ENCODE measurements around the gene RPGRIP1L. TPM values are rescaled to one million over a fixed set of nuclear protein-coding genes. Genes with fewer than 3 reads are reported as not detected.

RPGRIP1L gene
- total RNA-seq, 1 experiment from 2014 or later = 9.8 TPM

DNA sequence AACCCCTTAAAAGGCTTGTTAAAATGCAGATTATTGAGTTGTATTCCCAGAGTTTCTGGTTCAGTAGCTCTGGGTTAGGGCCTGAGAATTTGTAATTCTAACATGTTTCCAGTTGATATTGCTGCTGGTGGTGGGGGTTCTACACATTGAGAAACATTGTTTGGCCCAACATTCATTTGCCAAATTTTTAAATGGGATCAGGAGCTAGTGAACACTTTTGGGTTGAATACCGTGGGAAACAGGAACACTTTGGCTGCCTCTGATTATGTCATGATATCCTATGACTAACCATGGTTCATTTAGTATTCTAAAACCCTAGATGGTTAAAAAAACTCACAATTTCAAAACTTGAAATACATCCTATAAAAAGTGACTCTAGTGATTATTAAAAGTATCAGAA, 89.3 kb downstream of the RPGRIP1L start:
- no peaks in the 10 kb centered on the region for H3K36me3 Mint-ChIP-seq

DNA sequence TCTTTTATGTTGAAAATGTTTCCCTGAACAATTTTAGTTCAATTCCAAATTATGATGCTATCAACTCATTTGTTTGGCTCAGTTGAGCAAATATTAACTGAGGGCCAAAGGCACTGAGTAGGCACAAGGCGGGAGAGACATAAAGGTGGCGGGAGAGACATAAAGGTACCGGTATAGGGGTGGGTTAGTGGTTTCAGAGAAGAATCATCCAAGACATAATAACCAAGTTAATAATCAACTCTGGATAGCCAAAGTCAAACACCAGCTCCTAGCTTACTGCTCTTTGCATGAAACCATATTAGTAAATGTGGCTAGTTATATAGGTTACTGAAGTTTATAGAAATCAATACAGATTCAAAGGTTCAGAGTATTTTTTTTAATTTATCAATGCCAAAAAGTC, 91.7 kb downstream of the RPGRIP1L start:
- Mint-ChIP-seq H3K36me3 (no peaks in the 10 kb centered on the region), H3K4me3 (no peak overlapping the region), H3K27me3 (ENCODE audit: low read depth) (no peaks in the 10 kb centered on the region), H3K4me1 (no peaks in the 10 kb centered on the region), H3K9me3 (no peaks in the 10 kb centered on the region), H3K27ac (no peak overlapping the region)
- ChIA-PET CTCF (no interaction called here), POLR2A (no interaction called here)
- DNase-seq (ENCODE audit: low spot score) (no peak), ATAC-seq (no peak)
- TF ChIP-seq, protein P1, sequence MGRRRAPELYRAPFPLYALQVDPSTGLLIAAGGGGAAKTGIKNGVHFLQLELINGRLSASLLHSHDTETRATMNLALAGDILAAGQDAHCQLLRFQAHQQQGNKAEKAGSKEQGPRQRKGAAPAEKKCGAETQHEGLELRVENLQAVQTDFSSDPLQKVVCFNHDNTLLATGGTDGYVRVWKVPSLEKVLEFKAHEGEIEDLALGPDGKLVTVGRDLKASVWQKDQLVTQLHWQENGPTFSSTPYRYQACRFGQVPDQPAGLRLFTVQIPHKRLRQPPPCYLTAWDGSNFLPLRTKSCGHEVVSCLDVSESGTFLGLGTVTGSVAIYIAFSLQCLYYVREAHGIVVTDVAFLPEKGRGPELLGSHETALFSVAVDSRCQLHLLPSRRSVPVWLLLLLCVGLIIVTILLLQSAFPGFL (CRISPR knock-in tag; IDR thresholded peaks at IDR 0.05; ENCODE audit: borderline replicate concordance) = no peak
- TF ChIP-seq ZNF416 (CRISPR knock-in tag; IDR thresholded peaks at IDR 0.05) (no peak), NR2C2 (CRISPR knock-in tag; IDR thresholded peaks at IDR 0.05) (no peak), GABPB1 (CRISPR knock-in tag; IDR thresholded peaks at IDR 0.05) (no peak)
- TF ChIP-seq, protein P2, sequence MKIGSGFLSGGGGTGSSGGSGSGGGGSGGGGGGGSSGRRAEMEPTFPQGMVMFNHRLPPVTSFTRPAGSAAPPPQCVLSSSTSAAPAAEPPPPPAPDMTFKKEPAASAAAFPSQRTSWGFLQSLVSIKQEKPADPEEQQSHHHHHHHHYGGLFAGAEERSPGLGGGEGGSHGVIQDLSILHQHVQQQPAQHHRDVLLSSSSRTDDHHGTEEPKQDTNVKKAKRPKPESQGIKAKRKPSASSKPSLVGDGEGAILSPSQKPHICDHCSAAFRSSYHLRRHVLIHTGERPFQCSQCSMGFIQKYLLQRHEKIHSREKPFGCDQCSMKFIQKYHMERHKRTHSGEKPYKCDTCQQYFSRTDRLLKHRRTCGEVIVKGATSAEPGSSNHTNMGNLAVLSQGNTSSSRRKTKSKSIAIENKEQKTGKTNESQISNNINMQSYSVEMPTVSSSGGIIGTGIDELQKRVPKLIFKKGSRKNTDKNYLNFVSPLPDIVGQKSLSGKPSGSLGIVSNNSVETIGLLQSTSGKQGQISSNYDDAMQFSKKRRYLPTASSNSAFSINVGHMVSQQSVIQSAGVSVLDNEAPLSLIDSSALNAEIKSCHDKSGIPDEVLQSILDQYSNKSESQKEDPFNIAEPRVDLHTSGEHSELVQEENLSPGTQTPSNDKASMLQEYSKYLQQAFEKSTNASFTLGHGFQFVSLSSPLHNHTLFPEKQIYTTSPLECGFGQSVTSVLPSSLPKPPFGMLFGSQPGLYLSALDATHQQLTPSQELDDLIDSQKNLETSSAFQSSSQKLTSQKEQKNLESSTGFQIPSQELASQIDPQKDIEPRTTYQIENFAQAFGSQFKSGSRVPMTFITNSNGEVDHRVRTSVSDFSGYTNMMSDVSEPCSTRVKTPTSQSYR (CRISPR knock-in tag; IDR thresholded peaks at IDR 0.05) = no peak

More for the DNA sequence above, 89.3 kb downstream of the RPGRIP1L start:
- ATAC-seq = no peak
- TF ChIP-seq TCF7 (CRISPR knock-in tag; IDR thresholded peaks at IDR 0.05; ENCODE audit: low read depth) (no peak), ZNF416 (CRISPR knock-in tag; IDR thresholded peaks at IDR 0.05) (no peak), HMGA2 (CRISPR knock-in tag; IDR thresholded peaks at IDR 0.05) (no peak), ATF1 (CRISPR knock-in tag; IDR thresholded peaks at IDR 0.05) (no peak), ZNF138 (CRISPR knock-in tag; conservative IDR thresholded peaks at IDR 0.05) (no peak), EMX1 (CRISPR knock-in tag; IDR thresholded peaks at IDR 0.05) (no peak), FOXK1 (CRISPR knock-in tag; IDR thresholded peaks at IDR 0.05) (no peak)
- TF ChIP-seq, protein P3, sequence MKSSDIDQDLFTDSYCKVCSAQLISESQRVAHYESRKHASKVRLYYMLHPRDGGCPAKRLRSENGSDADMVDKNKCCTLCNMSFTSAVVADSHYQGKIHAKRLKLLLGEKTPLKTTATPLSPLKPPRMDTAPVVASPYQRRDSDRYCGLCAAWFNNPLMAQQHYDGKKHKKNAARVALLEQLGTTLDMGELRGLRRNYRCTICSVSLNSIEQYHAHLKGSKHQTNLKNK (CRISPR knock-in tag; IDR thresholded peaks at IDR 0.05) = no peak
- TF ChIP-seq, protein P4, sequence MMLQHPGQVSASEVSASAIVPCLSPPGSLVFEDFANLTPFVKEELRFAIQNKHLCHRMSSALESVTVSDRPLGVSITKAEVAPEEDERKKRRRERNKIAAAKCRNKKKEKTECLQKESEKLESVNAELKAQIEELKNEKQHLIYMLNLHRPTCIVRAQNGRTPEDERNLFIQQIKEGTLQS (CRISPR knock-in tag; conservative IDR thresholded peaks at IDR 0.05) = no peak
- TF ChIP-seq, protein P5, sequence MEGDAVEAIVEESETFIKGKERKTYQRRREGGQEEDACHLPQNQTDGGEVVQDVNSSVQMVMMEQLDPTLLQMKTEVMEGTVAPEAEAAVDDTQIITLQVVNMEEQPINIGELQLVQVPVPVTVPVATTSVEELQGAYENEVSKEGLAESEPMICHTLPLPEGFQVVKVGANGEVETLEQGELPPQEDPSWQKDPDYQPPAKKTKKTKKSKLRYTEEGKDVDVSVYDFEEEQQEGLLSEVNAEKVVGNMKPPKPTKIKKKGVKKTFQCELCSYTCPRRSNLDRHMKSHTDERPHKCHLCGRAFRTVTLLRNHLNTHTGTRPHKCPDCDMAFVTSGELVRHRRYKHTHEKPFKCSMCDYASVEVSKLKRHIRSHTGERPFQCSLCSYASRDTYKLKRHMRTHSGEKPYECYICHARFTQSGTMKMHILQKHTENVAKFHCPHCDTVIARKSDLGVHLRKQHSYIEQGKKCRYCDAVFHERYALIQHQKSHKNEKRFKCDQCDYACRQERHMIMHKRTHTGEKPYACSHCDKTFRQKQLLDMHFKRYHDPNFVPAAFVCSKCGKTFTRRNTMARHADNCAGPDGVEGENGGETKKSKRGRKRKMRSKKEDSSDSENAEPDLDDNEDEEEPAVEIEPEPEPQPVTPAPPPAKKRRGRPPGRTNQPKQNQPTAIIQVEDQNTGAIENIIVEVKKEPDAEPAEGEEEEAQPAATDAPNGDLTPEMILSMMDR (IDR thresholded peaks at IDR 0.05) = no peak
- TF ChIP-seq, protein P6, sequence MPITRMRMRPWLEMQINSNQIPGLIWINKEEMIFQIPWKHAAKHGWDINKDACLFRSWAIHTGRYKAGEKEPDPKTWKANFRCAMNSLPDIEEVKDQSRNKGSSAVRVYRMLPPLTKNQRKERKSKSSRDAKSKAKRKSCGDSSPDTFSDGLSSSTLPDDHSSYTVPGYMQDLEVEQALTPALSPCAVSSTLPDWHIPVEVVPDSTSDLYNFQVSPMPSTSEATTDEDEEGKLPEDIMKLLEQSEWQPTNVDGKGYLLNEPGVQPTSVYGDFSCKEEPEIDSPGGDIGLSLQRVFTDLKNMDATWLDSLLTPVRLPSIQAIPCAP (CRISPR knock-in tag; IDR thresholded peaks at IDR 0.05) = no peak
- TF ChIP-seq, protein P7, sequence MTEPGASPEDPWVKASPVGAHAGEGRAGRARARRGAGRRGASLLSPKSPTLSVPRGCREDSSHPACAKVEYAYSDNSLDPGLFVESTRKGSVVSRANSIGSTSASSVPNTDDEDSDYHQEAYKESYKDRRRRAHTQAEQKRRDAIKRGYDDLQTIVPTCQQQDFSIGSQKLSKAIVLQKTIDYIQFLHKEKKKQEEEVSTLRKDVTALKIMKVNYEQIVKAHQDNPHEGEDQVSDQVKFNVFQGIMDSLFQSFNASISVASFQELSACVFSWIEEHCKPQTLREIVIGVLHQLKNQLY (CRISPR knock-in tag; IDR thresholded peaks at IDR 0.05) = no peak
- TF ChIP-seq, protein P8, sequence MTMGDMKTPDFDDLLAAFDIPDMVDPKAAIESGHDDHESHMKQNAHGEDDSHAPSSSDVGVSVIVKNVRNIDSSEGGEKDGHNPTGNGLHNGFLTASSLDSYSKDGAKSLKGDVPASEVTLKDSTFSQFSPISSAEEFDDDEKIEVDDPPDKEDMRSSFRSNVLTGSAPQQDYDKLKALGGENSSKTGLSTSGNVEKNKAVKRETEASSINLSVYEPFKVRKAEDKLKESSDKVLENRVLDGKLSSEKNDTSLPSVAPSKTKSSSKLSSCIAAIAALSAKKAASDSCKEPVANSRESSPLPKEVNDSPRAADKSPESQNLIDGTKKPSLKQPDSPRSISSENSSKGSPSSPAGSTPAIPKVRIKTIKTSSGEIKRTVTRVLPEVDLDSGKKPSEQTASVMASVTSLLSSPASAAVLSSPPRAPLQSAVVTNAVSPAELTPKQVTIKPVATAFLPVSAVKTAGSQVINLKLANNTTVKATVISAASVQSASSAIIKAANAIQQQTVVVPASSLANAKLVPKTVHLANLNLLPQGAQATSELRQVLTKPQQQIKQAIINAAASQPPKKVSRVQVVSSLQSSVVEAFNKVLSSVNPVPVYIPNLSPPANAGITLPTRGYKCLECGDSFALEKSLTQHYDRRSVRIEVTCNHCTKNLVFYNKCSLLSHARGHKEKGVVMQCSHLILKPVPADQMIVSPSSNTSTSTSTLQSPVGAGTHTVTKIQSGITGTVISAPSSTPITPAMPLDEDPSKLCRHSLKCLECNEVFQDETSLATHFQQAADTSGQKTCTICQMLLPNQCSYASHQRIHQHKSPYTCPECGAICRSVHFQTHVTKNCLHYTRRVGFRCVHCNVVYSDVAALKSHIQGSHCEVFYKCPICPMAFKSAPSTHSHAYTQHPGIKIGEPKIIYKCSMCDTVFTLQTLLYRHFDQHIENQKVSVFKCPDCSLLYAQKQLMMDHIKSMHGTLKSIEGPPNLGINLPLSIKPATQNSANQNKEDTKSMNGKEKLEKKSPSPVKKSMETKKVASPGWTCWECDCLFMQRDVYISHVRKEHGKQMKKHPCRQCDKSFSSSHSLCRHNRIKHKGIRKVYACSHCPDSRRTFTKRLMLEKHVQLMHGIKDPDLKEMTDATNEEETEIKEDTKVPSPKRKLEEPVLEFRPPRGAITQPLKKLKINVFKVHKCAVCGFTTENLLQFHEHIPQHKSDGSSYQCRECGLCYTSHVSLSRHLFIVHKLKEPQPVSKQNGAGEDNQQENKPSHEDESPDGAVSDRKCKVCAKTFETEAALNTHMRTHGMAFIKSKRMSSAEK (CRISPR knock-in tag; IDR thresholded peaks at IDR 0.05; ENCODE audit: borderline replicate concordance) = no peak
- TF ChIP-seq, protein P9, sequence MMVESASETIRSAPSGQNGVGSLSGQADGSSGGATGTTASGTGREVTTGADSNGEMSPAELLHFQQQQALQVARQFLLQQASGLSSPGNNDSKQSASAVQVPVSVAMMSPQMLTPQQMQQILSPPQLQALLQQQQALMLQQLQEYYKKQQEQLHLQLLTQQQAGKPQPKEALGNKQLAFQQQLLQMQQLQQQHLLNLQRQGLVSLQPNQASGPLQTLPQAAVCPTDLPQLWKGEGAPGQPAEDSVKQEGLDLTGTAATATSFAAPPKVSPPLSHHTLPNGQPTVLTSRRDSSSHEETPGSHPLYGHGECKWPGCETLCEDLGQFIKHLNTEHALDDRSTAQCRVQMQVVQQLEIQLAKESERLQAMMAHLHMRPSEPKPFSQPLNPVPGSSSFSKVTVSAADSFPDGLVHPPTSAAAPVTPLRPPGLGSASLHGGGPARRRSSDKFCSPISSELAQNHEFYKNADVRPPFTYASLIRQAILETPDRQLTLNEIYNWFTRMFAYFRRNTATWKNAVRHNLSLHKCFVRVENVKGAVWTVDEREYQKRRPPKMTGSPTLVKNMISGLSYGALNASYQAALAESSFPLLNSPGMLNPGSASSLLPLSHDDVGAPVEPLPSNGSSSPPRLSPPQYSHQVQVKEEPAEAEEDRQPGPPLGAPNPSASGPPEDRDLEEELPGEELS (CRISPR knock-in tag; IDR thresholded peaks at IDR 0.05) = no peak
- Mint-ChIP-seq H3K27ac (no peak overlapping the region), H3K27me3 (ENCODE audit: low read depth) (no peaks in the 10 kb centered on the region), H3K4me3 (no peak overlapping the region), H3K4me1 (no peaks in the 10 kb centered on the region), H3K9me3 (no peaks in the 10 kb centered on the region)
- DNase-seq (ENCODE audit: low spot score) = no peak
- ChIA-PET CTCF (no interaction called here), POLR2A (no interaction called here)

Data from WTC11 (cell line).